Measurements from ENCODE around the gene CBLL1.

DNA sequence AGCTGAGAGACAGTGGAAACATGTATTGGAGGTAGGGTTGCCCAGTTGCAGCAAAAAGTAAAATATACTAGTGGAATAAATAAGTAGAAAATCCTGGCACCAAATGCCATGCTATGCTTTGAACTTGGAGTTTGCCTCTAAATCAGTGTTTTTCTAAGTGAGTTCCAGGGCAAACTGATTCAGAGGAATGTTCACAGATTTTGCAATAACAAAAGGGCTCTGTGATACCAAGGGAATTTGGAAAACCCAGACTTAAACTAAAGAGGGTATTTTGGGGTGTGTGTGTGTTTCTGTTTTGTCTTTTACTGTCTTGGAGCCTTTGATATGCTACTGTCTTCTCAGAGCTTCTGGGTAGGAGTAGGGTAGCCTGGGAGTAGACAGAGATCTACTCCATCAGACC is 43.4 kb upstream of the CBLL1 start:
- TF ChIP-seq EZH2 (IDR thresholded peaks at IDR 0.05; ENCODE audit: low read depth, unreplicated experiment) (no peak), POLR2AphosphoS5 (IDR thresholded peaks at IDR 0.05; ENCODE audit: low read depth) (no peak), EZH2phosphoT487 (IDR thresholded peaks at IDR 0.05; ENCODE audit: unreplicated experiment) (no peak), JUNB (IDR thresholded peaks at IDR 0.05; ENCODE audit: unreplicated experiment) (no peak), CREB1 (CRISPR knock-in tag; IDR thresholded peaks at IDR 0.05; ENCODE audit: low read depth) (no peak), ZNF331 (CRISPR knock-in tag; IDR thresholded peaks at IDR 0.05; ENCODE audit: low read depth) (no peak), STAT1 (IDR thresholded peaks at IDR 0.05; ENCODE audit: unreplicated experiment) (no peak), NANOG (IDR thresholded peaks at IDR 0.05; ENCODE audit: borderline replicate concordance) (no peak)
- TF ChIP-seq, protein P1, sequence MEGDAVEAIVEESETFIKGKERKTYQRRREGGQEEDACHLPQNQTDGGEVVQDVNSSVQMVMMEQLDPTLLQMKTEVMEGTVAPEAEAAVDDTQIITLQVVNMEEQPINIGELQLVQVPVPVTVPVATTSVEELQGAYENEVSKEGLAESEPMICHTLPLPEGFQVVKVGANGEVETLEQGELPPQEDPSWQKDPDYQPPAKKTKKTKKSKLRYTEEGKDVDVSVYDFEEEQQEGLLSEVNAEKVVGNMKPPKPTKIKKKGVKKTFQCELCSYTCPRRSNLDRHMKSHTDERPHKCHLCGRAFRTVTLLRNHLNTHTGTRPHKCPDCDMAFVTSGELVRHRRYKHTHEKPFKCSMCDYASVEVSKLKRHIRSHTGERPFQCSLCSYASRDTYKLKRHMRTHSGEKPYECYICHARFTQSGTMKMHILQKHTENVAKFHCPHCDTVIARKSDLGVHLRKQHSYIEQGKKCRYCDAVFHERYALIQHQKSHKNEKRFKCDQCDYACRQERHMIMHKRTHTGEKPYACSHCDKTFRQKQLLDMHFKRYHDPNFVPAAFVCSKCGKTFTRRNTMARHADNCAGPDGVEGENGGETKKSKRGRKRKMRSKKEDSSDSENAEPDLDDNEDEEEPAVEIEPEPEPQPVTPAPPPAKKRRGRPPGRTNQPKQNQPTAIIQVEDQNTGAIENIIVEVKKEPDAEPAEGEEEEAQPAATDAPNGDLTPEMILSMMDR (conservative IDR thresholded peaks at IDR 0.05; ENCODE audit: low read depth in 2 of 2): no peak
- TF ChIP-seq, protein P2, sequence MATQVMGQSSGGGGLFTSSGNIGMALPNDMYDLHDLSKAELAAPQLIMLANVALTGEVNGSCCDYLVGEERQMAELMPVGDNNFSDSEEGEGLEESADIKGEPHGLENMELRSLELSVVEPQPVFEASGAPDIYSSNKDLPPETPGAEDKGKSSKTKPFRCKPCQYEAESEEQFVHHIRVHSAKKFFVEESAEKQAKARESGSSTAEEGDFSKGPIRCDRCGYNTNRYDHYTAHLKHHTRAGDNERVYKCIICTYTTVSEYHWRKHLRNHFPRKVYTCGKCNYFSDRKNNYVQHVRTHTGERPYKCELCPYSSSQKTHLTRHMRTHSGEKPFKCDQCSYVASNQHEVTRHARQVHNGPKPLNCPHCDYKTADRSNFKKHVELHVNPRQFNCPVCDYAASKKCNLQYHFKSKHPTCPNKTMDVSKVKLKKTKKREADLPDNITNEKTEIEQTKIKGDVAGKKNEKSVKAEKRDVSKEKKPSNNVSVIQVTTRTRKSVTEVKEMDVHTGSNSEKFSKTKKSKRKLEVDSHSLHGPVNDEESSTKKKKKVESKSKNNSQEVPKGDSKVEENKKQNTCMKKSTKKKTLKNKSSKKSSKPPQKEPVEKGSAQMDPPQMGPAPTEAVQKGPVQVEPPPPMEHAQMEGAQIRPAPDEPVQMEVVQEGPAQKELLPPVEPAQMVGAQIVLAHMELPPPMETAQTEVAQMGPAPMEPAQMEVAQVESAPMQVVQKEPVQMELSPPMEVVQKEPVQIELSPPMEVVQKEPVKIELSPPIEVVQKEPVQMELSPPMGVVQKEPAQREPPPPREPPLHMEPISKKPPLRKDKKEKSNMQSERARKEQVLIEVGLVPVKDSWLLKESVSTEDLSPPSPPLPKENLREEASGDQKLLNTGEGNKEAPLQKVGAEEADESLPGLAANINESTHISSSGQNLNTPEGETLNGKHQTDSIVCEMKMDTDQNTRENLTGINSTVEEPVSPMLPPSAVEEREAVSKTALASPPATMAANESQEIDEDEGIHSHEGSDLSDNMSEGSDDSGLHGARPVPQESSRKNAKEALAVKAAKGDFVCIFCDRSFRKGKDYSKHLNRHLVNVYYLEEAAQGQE (IDR thresholded peaks at IDR 0.05; ENCODE audit: unreplicated experiment): no peak
- TF ChIP-seq, protein P3, sequence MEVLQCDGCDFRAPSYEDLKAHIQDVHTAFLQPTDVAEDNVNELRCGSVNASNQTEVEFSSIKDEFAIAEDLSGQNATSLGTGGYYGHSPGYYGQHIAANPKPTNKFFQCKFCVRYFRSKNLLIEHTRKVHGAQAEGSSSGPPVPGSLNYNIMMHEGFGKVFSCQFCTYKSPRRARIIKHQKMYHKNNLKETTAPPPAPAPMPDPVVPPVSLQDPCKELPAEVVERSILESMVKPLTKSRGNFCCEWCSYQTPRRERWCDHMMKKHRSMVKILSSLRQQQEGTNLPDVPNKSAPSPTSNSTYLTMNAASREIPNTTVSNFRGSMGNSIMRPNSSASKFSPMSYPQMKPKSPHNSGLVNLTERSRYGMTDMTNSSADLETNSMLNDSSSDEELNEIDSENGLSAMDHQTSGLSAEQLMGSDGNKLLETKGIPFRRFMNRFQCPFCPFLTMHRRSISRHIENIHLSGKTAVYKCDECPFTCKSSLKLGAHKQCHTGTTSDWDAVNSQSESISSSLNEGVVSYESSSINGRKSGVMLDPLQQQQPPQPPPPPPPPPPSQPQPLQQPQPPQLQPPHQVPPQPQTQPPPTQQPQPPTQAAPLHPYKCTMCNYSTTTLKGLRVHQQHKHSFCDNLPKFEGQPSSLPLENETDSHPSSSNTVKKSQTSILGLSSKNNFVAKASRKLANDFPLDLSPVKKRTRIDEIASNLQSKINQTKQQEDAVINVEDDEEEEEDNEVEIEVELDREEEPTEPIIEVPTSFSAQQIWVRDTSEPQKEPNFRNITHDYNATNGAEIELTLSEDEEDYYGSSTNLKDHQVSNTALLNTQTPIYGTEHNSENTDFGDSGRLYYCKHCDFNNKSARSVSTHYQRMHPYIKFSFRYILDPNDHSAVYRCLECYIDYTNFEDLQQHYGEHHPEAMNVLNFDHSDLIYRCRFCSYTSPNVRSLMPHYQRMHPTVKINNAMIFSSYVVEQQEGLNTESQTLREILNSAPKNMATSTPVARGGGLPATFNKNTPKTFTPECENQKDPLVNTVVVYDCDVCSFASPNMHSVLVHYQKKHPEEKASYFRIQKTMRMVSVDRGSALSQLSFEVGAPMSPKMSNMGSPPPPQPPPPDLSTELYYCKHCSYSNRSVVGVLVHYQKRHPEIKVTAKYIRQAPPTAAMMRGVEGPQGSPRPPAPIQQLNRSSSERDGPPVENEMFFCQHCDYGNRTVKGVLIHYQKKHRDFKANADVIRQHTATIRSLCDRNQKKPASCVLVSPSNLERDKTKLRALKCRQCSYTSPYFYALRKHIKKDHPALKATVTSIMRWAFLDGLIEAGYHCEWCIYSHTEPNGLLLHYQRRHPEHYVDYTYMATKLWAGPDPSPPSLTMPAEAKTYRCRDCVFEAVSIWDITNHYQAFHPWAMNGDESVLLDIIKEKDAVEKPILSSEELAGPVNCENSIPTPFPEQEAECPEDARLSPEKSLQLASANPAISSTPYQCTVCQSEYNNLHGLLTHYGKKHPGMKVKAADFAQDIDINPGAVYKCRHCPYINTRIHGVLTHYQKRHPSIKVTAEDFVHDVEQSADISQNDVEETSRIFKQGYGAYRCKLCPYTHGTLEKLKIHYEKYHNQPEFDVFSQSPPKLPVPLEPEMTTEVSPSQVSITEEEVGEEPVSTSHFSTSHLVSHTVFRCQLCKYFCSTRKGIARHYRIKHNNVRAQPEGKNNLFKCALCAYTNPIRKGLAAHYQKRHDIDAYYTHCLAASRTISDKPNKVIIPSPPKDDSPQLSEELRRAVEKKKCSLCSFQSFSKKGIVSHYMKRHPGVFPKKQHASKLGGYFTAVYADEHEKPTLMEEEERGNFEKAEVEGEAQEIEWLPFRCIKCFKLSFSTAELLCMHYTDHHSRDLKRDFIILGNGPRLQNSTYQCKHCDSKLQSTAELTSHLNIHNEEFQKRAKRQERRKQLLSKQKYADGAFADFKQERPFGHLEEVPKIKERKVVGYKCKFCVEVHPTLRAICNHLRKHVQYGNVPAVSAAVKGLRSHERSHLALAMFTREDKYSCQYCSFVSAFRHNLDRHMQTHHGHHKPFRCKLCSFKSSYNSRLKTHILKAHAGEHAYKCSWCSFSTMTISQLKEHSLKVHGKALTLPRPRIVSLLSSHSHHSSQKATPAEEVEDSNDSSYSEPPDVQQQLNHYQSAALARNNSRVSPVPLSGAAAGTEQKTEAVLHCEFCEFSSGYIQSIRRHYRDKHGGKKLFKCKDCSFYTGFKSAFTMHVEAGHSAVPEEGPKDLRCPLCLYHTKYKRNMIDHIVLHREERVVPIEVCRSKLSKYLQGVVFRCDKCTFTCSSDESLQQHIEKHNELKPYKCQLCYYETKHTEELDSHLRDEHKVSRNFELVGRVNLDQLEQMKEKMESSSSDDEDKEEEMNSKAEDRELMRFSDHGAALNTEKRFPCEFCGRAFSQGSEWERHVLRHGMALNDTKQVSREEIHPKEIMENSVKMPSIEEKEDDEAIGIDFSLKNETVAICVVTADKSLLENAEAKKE (CRISPR knock-in tag; IDR thresholded peaks at IDR 0.05): no peak

Measured in GM23338 (cell line).